ENCODE measurements around the gene RGS6.

GRCh38 chr14:72094844-72095582 lies 162.8 kb downstream of the RGS6 start:
- TF ChIP-seq CTCF (IDR thresholded peaks at IDR 0.05) (no peak), POLR2AphosphoS5 (IDR thresholded peaks at IDR 0.05) (no peak), POLR2A (IDR thresholded peaks at IDR 0.05; ENCODE audit: low read depth) (no peak)
